Lower leg skin (tissue), 3 donors: ENCODE measurements around the gene FBLN2.

Experiments
- POLR2A ChIP-seq, 2 donors: fragments of 450-650 bp; IDR thresholded peaks; one replicate each; pipeline ENCODE4 v1.6.1; 2016 to 2017; ENCODE audit warnings: antibody characterized with exemption in 2 of 2, mild to moderate bottlenecking in 1 of 2, moderate library complexity in 1 of 2
- TF ChIP-seq, protein P1 (sequence below), 3 donors: fragments of 450-650 bp; IDR thresholded peaks; one replicate each; pipeline ENCODE4 v1.5.1; 2016; ENCODE audit warnings: antibody characterized with exemption in 3 of 3, mild to moderate bottlenecking in 3 of 3, moderate library complexity in 2 of 3

DNA sequence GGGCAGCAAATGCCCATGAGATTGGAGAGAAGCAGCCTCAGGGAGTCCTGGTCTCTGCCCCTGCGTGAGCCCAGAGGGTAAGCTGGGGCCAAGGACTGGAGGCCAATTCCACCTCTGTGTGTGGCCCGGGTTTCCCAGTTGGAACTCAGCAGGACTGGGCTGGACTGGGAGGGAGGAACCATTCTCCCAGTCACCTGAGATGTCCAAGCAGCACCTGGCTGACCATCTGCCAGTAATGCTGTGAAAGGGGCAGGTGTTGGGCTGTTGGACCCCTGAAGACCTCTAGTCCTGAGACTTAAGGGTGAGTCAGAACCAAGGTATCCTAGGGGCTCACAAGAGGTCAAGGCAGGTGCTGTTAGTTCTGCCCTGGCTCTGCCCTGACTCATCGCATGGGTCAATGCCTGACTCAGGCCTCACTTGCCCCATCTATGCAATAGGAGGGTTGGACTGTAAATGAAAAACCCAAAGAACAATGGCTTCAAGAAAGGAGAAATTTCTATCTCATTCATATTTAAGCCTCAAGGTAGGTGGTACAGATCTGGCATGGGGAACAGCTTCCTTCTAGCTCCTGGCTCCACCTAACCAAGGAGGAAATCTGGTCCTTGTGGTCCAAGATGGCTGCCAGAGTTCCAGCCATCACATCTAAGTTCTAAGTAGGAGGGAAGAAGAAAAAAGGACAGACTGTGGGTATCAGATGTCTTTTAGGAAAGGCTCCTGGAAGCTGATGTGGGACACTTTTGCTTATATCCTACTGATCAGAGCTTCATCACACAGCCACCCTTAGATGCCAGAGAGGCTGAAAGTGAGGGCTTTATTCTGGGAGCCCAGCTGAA, 111.3 kb downstream of the FBLN2 start:
- TF ChIP-seq, protein P1, sequence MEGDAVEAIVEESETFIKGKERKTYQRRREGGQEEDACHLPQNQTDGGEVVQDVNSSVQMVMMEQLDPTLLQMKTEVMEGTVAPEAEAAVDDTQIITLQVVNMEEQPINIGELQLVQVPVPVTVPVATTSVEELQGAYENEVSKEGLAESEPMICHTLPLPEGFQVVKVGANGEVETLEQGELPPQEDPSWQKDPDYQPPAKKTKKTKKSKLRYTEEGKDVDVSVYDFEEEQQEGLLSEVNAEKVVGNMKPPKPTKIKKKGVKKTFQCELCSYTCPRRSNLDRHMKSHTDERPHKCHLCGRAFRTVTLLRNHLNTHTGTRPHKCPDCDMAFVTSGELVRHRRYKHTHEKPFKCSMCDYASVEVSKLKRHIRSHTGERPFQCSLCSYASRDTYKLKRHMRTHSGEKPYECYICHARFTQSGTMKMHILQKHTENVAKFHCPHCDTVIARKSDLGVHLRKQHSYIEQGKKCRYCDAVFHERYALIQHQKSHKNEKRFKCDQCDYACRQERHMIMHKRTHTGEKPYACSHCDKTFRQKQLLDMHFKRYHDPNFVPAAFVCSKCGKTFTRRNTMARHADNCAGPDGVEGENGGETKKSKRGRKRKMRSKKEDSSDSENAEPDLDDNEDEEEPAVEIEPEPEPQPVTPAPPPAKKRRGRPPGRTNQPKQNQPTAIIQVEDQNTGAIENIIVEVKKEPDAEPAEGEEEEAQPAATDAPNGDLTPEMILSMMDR (IDR thresholded peaks at IDR 0.05): no peak
- TF ChIP-seq POLR2A (IDR thresholded peaks at IDR 0.05): no peak
